GM23248 (cell line): ENCODE data around the gene UBE3D. TPM values are rescaled to one million over a fixed set of nuclear protein-coding genes. Genes with fewer than 3 reads are reported as not detected.

Experiments
- DNase-seq: peaks from one replicate; pipeline ENCODE4 v3.0.0-alpha.2; 2015
- H2AFZ ChIP-seq: fragments of 200-600 bp; sonication (generic); 2 replicates; pipeline ENCODE4 v1.6.1; 2016; ENCODE audit warnings: antibody characterized with exemption
- H3F3A ChIP-seq: fragments of 200-600 bp; sonication (generic); 2 replicates; pipeline ENCODE4 v1.6.1; 2016; ENCODE audit warnings: mild to moderate bottlenecking, antibody characterized with exemption, mixed run types; ENCODE audit not compliant: insufficient read depth
- H3K27ac ChIP-seq: fragments of 200-600 bp; sonication (generic); 2 replicates; pipeline ENCODE4 v1.5.1; 2016; ENCODE audit warnings: mild to moderate bottlenecking
- H3K27me3 ChIP-seq: fragments of 200-600 bp; sonication (generic); replicated peaks from 2 replicates; pipeline ENCODE4 v1.6.1; 2016; ENCODE audit warnings: mild to moderate bottlenecking; ENCODE audit not compliant: insufficient read depth
- H3K36me3 ChIP-seq: fragments of 200-600 bp; sonication (generic); 2 replicates; pipeline ENCODE4 v1.6.1; 2016; ENCODE audit warnings: low read depth, mild to moderate bottlenecking
- H3K4me1 ChIP-seq: fragments of 200-600 bp; sonication (generic); 2 replicates; pipeline ENCODE4 v1.6.1; 2016; ENCODE audit warnings: mild to moderate bottlenecking; ENCODE audit not compliant: insufficient read depth
- H3K4me2 ChIP-seq: fragments of 200-600 bp; sonication (generic); one replicate; pipeline ENCODE4 v1.6.1; 2016; ENCODE audit warnings: mild to moderate bottlenecking; ENCODE audit not compliant: unreplicated experiment
- H3K4me3 ChIP-seq: fragments of 200-600 bp; sonication (generic); 2 replicates; pipeline ENCODE4 v1.5.1; 2016; ENCODE audit warnings: mild to moderate bottlenecking
- H3K79me2 ChIP-seq: fragments of 200-600 bp; sonication (generic); 2 replicates; pipeline ENCODE4 v1.6.1; 2016; ENCODE audit warnings: mild to moderate bottlenecking; ENCODE audit not compliant: insufficient read depth
- H3K9ac ChIP-seq: fragments of 200-600 bp; sonication (generic); 2 replicates; pipeline ENCODE4 v1.6.1; 2016; ENCODE audit warnings: mild to moderate bottlenecking
- H3K9me2 ChIP-seq: fragments of 200-600 bp; sonication (generic); 2 replicates; pipeline ENCODE4 v1.6.1; 2016; ENCODE audit warnings: mixed run types, mild to moderate bottlenecking, moderate library complexity; ENCODE audit not compliant: insufficient read depth
- H3K9me3 ChIP-seq: fragments of 200-600 bp; sonication (generic); one replicate; pipeline ENCODE4 v1.6.1; 2017; ENCODE audit warnings: low read depth
- H4K20me1 ChIP-seq: fragments of 200-600 bp; sonication (generic); 2 replicates; pipeline ENCODE4 v1.6.0; 2016; ENCODE audit not compliant: insufficient read depth
- EZH2 ChIP-seq: fragments of 200-600 bp; sonication (generic); IDR thresholded peaks from 2 replicates; pipeline ENCODE4 v1.6.1; 2018; ENCODE audit warnings: antibody characterized with exemption, mild to moderate bottlenecking; ENCODE audit not compliant: insufficient read depth, poor library complexity, severe bottlenecking
- EZH2phosphoT487 ChIP-seq: fragments of 200-600 bp; sonication (generic); IDR thresholded peaks from 2 replicates; pipeline ENCODE4 v1.6.1; 2018; ENCODE audit warnings: antibody characterized with exemption, moderate library complexity, mild to moderate bottlenecking, low read depth; ENCODE audit not compliant: insufficient read depth
- WGBS, 2 experiments: methylation state at CpG; one replicate each; pipeline ENCODE4 v1.1.6; 2015 to 2017; ENCODE audit warnings: low lambda C conversion rate in 2 of 2, low coverage in 1 of 2; ENCODE audit errors: missing lambda C conversion rate in 2 of 2; 5-methylcytosine and 5-hydroxymethylcytosine counted together
- in situ Hi-C: fragments of 300-500 bp; cut with MboI; formaldehyde crosslinking; loops from 2 replicates; pipeline ENCODE4 v1.15.0; 2020
- polyA plus RNA-seq: library from polyadenylated mRNA; unstranded; fragments of >200 nt; fragmentation: Nextera tagmentation; extraction: Ambion mirVana; gene quantifications from 2 replicates; pipeline ENCODE4 v1.2.1, GENCODE V29; 2016
- total RNA-seq: library from RNA; depleted of rRNA; stranded (reverse); fragments of >200 nt; shearing (Covaris generic); gene quantifications from 2 replicates; pipeline ENCODE4 v1.2.3, GENCODE V29; 2014

UBE3D gene
- total and polyA plus RNA-seq, 2 experiments from 2014 or later: 2.1 to 6.9 TPM

DNA sequence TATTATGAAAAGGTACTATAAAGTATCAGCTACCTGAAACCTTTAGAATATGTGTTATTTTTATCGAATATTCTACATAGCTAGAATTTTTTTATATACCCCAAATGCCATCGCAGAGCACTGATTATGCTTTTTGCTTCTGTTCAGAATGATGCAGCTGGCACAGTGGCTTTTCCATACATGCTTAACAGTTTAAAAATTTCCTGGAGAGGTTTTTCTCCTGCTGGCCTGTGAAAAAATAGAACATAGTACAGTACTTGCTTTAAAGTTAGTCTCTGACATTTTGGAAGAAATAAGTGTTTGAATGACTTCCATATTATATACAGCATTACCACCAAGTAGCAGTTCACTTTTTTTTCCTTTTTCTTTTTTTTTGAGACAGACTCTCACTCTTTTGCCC, 7.1 kb upstream of the UBE3D start:
- 100% methylated on average over 2 of the region's 2 CpGs for WGBS, 2 experiments
- H3K79me2 ChIP-seq: peaks cover 93% of the 10 kb centered on the region

GRCh38 chr6:83071707-83072106, 6.1 kb upstream of the UBE3D start:
- H4K20me1 ChIP-seq: no peaks in the 10 kb centered on the region
- no peak overlapping the region for H3K4me2 ChIP-seq
- H3K9me2 ChIP-seq: no peaks in the 10 kb centered on the region
- no peaks in the 10 kb centered on the region for H3K36me3 ChIP-seq
- H3K27me3 ChIP-seq: no peaks in the 10 kb centered on the region
- no peak overlapping the region for H3K9ac ChIP-seq
- no peak overlapping the region for H3K4me3 ChIP-seq
- H3K79me2 ChIP-seq: peaks cover 84% of the 10 kb centered on the region
- H3F3A ChIP-seq: no peaks in the 10 kb centered on the region
- TF ChIP-seq EZH2 (no peak), EZH2phosphoT487 (no peak)
- H3K27ac ChIP-seq: no peak overlapping the region
- 85 to 88% methylated on average over 1 of the region's 1 CpG for WGBS, 2 experiments
- DNase-seq: peak; percentile 38
- H2AFZ ChIP-seq: no peak overlapping the region
- in situ Hi-C loops: loop anchor here (25.0 kb wide), 1 partner anchor 709 kb away; the partner anchor contains the start of gene TPBG
- no peaks in the 10 kb centered on the region for H3K9me3 ChIP-seq
- H3K4me1 ChIP-seq: peaks cover 12% of the 10 kb centered on the region

More for the DNA sequence above, 7.1 kb upstream of the UBE3D start:
- H3F3A ChIP-seq: no peaks in the 10 kb centered on the region
- H3K9me2 ChIP-seq: no peaks in the 10 kb centered on the region
- H3K4me2 ChIP-seq: no peak overlapping the region
- no peaks in the 10 kb centered on the region for H3K36me3 ChIP-seq
- H3K27ac ChIP-seq: no peak overlapping the region
- DNase-seq: no peak
- H3K27me3 ChIP-seq: no peaks in the 10 kb centered on the region
- in situ Hi-C loops: loop anchor here (25.0 kb wide), 1 partner anchor 710 kb away; the partner anchor contains the start of gene TPBG
- TF ChIP-seq EZH2phosphoT487 (no peak), EZH2 (no peak)
- no peaks in the 10 kb centered on the region for H3K9me3 ChIP-seq
- no peak overlapping the region for H2AFZ ChIP-seq
- peaks cover 8% of the 10 kb centered on the region; the same call in 1 of the 2 replicates for H3K4me1 ChIP-seq
- no peak overlapping the region for H3K4me3 ChIP-seq
- no peak overlapping the region for H3K9ac ChIP-seq
- H4K20me1 ChIP-seq: no peaks in the 10 kb centered on the region

- peaks cover 78% of the 10 kb centered on the region for H3K79me2 ChIP-seq
- H3K36me3 ChIP-seq: no peaks in the 10 kb centered on the region
- H3K27me3 ChIP-seq: no peaks in the 10 kb centered on the region
- no peaks in the 10 kb centered on the region for H3K9me2 ChIP-seq
- H3K4me1 ChIP-seq: peaks cover 12% of the 10 kb centered on the region
- no peak overlapping the region for H3K9ac ChIP-seq
- DNase-seq: peak; percentile 39
- H3K27ac ChIP-seq: no peak overlapping the region
- no peak for TF ChIP-seq EZH2
- TF ChIP-seq EZH2phosphoT487: no peak
- no peaks in the 10 kb centered on the region for H3F3A ChIP-seq
- no peak overlapping the region for H3K4me2 ChIP-seq
- 73 to 75% methylated on average over 4 of the region's 4 CpGs for WGBS, 2 experiments
- no peak overlapping the region for H2AFZ ChIP-seq
- in situ Hi-C loops: loop anchor here (25.0 kb wide), 1 partner anchor 709 kb away; the partner anchor contains the start of gene TPBG
- H4K20me1 ChIP-seq: no peaks in the 10 kb centered on the region
- H3K4me3 ChIP-seq: no peak overlapping the region
- H3K9me3 ChIP-seq: no peaks in the 10 kb centered on the region
Observed at GRCh38 chr6:83071023-83071422, 5.4 kb upstream of the UBE3D start.

GRCh38 chr6:83069633-83070032, 4.0 kb upstream of the UBE3D start:
- no peaks in the 10 kb centered on the region for H3K27me3 ChIP-seq
- H4K20me1 ChIP-seq: no peaks in the 10 kb centered on the region
- no peak for TF ChIP-seq EZH2
- TF ChIP-seq EZH2phosphoT487: no peak
- no peaks in the 10 kb centered on the region for H3K9me3 ChIP-seq
- H3K4me1 ChIP-seq: peaks cover 14% of the 10 kb centered on the region
- no peak overlapping the region for H3K27ac ChIP-seq
- no peaks in the 10 kb centered on the region for H3F3A ChIP-seq
- DNase-seq: no peak
- no peak overlapping the region for H3K4me2 ChIP-seq
- no peak overlapping the region for H3K9ac ChIP-seq
- in situ Hi-C loops: loop anchor here (10.0 to 25.0 kb wide), 2 partner anchors 445 to 707 kb away; partner anchors contain the start of genes PRSS35 and TPBG
- H3K36me3 ChIP-seq: no peaks in the 10 kb centered on the region
- no peak overlapping the region for H2AFZ ChIP-seq
- H3K79me2 ChIP-seq: peaks cover 64% of the 10 kb centered on the region
- no peaks in the 10 kb centered on the region for H3K9me2 ChIP-seq
- H3K4me3 ChIP-seq: no peak overlapping the region
